AG09309 (cell line): ENCODE data around the gene RSPRY1.
"Not testable (repeated sequence)": the region's sequence is repeated elsewhere in the genome, so short reads cannot be mapped to it uniquely, and the experiment has no call there.

Experiments
- DNase-seq: peaks from one replicate; pipeline ENCODE4 v3.0.0-alpha.2; 2010; ENCODE audit warnings: low read depth
- H3K4me3 ChIP-seq: 2 replicates; pipeline ENCODE4 v1.5.1; 2011; ENCODE audit warnings: mild to moderate bottlenecking, low read depth, low read length, moderate library complexity; ENCODE audit not compliant: control insufficient read depth
- TF ChIP-seq, protein P1 (sequence below): IDR thresholded peaks from 2 replicates; pipeline ENCODE4 v1.5.1; 2011; ENCODE audit warnings: mild to moderate bottlenecking, low read depth, low read length, inconsistent platforms; ENCODE audit not compliant: insufficient read depth, control insufficient read depth; ENCODE audit errors: missing control alignments

The RSPRY1 gene

DNA sequence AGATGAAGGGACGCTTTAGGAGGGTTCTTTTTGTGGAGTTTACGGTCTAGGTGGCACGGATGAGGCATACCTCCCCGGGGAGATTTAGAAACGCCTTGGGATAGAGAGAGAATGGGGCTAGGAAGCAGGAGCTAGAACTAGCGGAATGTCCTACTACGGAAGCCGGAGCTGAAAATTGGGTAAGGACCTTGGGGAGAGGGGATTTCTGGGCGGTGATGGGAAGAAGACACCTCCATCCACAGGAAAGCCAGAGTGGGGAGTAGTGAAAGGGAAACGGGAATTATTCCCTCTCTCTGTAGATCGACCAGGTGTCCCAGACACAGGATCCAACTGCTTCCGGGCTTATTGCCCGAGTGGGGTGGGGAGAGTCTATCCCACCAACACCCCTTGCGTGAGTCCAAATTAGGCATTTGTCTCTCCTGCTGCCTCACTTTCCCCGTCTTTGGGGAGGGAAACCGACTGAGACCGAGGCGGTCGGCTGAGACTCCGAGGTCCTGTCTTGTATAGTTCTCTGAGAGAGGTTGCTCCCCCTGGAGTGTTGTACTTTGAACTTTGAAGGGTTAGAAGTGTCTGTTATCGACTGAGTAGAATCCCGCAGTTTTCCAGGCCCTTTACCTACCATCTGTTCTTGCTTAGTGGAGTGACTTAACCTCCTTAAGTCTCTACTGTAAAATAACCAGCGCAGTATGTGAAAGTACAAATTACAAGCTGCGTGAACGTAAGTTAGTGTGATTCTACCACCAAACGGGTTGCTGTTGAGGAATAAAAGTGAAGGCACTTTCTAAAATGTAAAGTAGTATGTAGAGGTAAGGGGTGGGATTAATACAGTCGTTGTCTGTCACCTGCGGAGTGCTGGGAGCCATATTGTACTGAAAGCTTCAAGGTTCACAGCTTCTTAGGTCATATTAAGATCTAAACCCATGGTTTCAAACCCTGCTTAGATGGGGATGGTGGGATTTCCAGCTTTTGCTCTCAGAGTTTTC, 1.0 kb downstream of the RSPRY1 start:
- TF ChIP-seq, protein P1, sequence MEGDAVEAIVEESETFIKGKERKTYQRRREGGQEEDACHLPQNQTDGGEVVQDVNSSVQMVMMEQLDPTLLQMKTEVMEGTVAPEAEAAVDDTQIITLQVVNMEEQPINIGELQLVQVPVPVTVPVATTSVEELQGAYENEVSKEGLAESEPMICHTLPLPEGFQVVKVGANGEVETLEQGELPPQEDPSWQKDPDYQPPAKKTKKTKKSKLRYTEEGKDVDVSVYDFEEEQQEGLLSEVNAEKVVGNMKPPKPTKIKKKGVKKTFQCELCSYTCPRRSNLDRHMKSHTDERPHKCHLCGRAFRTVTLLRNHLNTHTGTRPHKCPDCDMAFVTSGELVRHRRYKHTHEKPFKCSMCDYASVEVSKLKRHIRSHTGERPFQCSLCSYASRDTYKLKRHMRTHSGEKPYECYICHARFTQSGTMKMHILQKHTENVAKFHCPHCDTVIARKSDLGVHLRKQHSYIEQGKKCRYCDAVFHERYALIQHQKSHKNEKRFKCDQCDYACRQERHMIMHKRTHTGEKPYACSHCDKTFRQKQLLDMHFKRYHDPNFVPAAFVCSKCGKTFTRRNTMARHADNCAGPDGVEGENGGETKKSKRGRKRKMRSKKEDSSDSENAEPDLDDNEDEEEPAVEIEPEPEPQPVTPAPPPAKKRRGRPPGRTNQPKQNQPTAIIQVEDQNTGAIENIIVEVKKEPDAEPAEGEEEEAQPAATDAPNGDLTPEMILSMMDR = no peak
- peak overlapping the region; percentile 99 for H3K4me3 ChIP-seq
- DNase-seq = no peak

DNA sequence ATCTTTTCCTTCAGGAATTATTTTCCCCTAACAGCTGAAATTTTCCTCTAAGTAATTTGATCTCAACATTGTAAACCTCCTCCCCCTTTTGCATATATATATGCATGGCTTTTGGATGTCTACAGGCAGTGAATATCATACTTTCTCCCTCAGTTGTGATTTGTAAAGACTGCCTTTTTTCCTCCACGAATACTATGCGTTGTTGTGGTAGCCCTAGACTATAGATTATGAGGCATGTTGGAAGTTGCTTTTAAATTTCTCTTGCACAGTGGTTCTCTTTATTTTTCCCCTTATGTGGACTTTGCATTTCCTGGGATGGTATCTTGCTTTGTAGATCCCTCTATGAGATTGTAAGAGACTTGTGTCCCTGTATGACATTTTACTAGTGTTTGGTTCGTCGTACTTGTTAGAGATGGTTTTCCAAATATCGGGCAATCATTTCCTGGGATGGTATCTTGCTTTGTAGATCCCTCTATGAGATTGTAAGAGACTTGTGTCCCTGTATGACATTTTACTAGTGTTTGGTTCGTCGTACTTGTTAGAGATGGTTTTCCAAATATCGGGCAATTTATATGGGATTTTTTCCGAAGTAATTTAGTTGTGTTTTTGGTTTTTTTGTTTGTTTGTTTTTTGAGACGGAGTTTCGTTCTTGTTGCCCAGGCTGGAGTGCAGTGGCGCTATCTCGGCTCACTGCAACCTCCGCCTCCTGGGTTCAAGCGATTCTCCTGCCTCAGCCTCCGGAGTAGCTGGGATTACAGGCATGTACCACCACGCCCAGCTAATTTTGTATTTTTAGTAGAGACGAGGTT, 2.0 kb downstream of the RSPRY1 start:
- not testable (repeated sequence) for DNase-seq
- peak overlapping the region; percentile 99 for H3K4me3 ChIP-seq

DNA sequence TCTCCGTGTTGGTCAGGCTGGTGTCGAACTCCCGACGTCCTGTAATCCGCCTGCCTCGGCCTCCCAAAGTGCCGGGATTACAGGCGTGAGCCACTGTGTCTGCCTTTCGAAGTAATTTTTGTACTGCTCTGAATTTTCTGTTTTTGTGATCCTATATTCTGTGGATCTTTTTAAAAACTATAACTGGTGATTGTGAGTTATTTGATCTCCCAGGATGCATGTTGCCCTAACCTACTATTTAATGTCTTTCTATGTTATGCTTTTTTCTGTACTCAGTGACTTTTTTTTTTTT, 2.5 kb downstream of the RSPRY1 start:
- H3K4me3 ChIP-seq = no peak overlapping the region
- no peak for DNase-seq
- TF ChIP-seq, protein P1 = no peak

DNA sequence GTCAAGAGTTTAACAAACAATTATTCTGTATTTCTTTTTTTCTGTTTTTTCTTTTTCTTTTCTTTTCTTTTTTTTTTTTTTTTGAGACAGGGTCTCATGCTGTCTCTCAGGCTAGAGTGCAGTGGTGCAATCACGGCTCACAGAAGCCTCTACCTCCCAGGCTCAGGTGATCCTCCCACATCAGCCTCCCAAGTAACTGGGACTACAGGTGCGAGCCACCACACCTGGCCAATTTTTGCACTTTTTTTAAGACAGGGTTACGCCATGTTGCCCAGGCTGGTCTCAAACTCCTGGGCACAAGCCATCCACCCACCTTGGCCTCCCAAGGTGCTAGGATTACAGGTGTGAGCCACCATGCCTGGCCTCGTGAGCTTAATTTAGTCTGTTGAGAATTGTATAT, 3.4 kb downstream of the RSPRY1 start:
- not testable (repeated sequence) for DNase-seq, H3K4me3 ChIP-seq

DNA sequence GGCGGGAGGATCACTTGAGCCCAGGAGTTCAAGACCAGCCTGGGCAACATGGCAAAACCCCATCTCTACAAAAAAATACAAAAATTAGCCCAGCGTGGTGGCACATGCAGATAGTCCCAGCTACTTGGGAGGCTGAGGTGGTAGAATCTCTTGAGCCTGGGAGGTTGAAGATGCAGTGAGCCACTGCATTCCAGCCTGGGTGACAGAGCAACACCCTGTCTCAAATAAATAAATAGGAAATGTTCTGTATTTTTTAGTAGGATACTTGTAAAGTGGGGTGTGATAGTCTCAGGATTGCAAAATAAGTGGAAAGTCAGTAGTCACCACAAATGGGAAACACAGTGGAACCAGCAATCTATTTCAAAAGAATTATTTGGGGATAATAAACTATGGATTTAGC, 4.0 kb downstream of the RSPRY1 start:
- H3K4me3 ChIP-seq = no peak overlapping the region
- DNase-seq = no peak
- TF ChIP-seq, protein P1 = no peak

DNA sequence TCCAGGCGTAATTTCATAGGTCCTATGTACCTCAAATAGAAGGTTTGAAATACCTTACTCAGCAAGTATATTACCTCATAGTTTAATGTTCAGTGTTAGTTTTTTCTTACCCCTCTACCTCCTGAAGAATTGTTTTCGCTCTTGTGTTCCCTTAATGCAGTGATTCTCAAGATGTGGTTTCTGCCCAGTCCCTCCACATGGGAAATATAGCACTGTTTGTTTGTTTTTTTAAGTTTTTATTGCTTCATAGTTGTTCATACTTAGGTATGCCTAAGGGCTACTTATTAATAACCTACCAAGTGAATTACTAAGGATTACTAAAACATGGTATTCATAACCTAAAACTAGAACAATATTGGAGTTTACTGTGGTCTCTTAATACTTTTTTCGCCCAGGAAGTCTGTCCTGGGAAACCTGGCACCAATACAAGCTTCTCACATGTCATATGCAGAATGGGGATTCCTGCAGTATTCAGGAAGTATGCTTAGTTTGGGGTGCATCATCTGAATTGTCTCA, 5.0 kb downstream of the RSPRY1 start:
- DNase-seq = no peak
- no peak overlapping the region for H3K4me3 ChIP-seq
- TF ChIP-seq, protein P1 = no peak

DNA sequence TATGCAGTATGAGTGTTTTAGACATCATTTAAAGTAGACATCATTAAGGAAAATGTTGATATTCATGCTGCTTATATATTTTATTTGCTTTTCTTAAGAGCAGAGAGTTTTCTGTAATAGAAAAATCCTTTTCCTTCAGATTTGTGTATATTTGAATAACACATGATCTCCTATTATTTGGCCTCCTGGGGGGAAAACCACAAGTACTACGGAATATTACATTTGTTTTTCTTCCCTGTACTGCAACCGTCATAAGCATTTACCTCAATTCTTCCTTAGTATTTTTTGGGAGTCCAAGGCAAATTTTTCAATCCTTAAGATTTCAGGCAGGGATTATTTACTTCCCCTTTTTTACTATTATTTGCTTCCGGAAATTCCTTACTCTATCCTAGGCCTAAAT, 6.0 kb downstream of the RSPRY1 start:
- DNase-seq = no peak
- H3K4me3 ChIP-seq = no peak overlapping the region
- TF ChIP-seq, protein P1 = no peak
